ENCODE measurements around the gene KIF26B. TPM values are rescaled to one million over a fixed set of nuclear protein-coding genes. Genes with fewer than 3 reads are reported as not detected.

The KIF26B gene
- total and polyA plus RNA-seq, 4 donors: 10.9 to 37.1 (median 19.2) TPM

GRCh38 chr1:245116131-245116530 lies 38.7 kb upstream of the KIF26B start:
- Histone ChIP-seq H3K36me3 (ENCODE audit: control insufficient read depth, insufficient read depth, low read length) (no peaks in the 10 kb centered on the region), H3K27ac (ENCODE audit: low read depth, low read length) (no peak overlapping the region), H3K27me3 (ENCODE audit: control insufficient read depth, insufficient read depth, low read length) (no peaks in the 10 kb centered on the region), H3K9me3 (ENCODE audit: control insufficient read depth, insufficient read depth, low read length) (no peaks in the 10 kb centered on the region), H3K4me1 (ENCODE audit: control insufficient read depth, insufficient read depth, low read length) (no peaks in the 10 kb centered on the region), H3K4me3 (ENCODE audit: low read depth, low read length) (no peak overlapping the region)
- WGBS (ENCODE audit: insufficient coverage): 100% methylated on average over 1 of the region's 4 CpGs
- no peak for DNase-seq (ENCODE audit: low read depth in 4 of 6, low spot score in 6 of 6)

- 83% methylated on average over 1 of the region's 3 CpGs for WGBS (ENCODE audit: insufficient coverage)
- Histone ChIP-seq H3K4me1 (ENCODE audit: control insufficient read depth, insufficient read depth, low read length) (no peaks in the 10 kb centered on the region), H3K9me3 (ENCODE audit: control insufficient read depth, insufficient read depth, low read length) (no peaks in the 10 kb centered on the region), H3K27me3 (ENCODE audit: control insufficient read depth, insufficient read depth, low read length) (no peaks in the 10 kb centered on the region), H3K4me3 (ENCODE audit: low read depth, low read length) (no peak overlapping the region), H3K36me3 (ENCODE audit: control insufficient read depth, insufficient read depth, low read length) (no peaks in the 10 kb centered on the region), H3K27ac (ENCODE audit: low read depth, low read length) (no peak overlapping the region)
- no peak for DNase-seq (ENCODE audit: low read depth in 4 of 6, low spot score in 6 of 6)
Measured at GRCh38 chr1:245116751-245117150, 38.0 kb upstream of the KIF26B start.

- DNase-seq (ENCODE audit: low read depth in 4 of 6, low spot score in 6 of 6): no peak
- H3K4me3 ChIP-seq (ENCODE audit: low read depth, low read length): no peak overlapping the region
- H3K27me3 ChIP-seq (ENCODE audit: control insufficient read depth, insufficient read depth, low read length): no peaks in the 10 kb centered on the region
- 93% methylated on average over 4 of the region's 7 CpGs for WGBS (ENCODE audit: insufficient coverage)
- no peak overlapping the region for H3K27ac ChIP-seq (ENCODE audit: low read depth, low read length)
- peaks cover 6% of the 10 kb centered on the region for H3K36me3 ChIP-seq (ENCODE audit: control insufficient read depth, insufficient read depth, low read length)
- no peaks in the 10 kb centered on the region for H3K9me3 ChIP-seq (ENCODE audit: control insufficient read depth, insufficient read depth, low read length)
- no peaks in the 10 kb centered on the region for H3K4me1 ChIP-seq (ENCODE audit: control insufficient read depth, insufficient read depth, low read length)
Measured at GRCh38 chr1:245118066-245118465, 36.7 kb upstream of the KIF26B start.

GRCh38 chr1:245118806-245119205 lies 36.0 kb upstream of the KIF26B start:
- Histone ChIP-seq H3K4me1 (ENCODE audit: control insufficient read depth, insufficient read depth, low read length) (no peaks in the 10 kb centered on the region), H3K27ac (ENCODE audit: low read depth, low read length) (no peak overlapping the region), H3K27me3 (ENCODE audit: control insufficient read depth, insufficient read depth, low read length) (no peaks in the 10 kb centered on the region), H3K36me3 (ENCODE audit: control insufficient read depth, insufficient read depth, low read length) (peaks cover 6% of the 10 kb centered on the region), H3K4me3 (ENCODE audit: low read depth, low read length) (no peak overlapping the region), H3K9me3 (ENCODE audit: control insufficient read depth, insufficient read depth, low read length) (no peaks in the 10 kb centered on the region)
- no peak for DNase-seq (ENCODE audit: low read depth in 4 of 6, low spot score in 6 of 6)
- no CpG with 5 or more reads among the region's 2 CpGs for WGBS (ENCODE audit: insufficient coverage)

GRCh38 chr1:245121523-245121922 lies 33.3 kb upstream of the KIF26B start:
- H3K4me3 ChIP-seq (ENCODE audit: low read depth, low read length): no peak overlapping the region
- 78% methylated on average over 7 of the region's 7 CpGs for WGBS (ENCODE audit: insufficient coverage)
- no peak overlapping the region for H3K27ac ChIP-seq (ENCODE audit: low read depth, low read length)
- H3K36me3 ChIP-seq (ENCODE audit: control insufficient read depth, insufficient read depth, low read length): peaks cover 6% of the 10 kb centered on the region
- H3K4me1 ChIP-seq (ENCODE audit: control insufficient read depth, insufficient read depth, low read length): no peaks in the 10 kb centered on the region
- DNase-seq (ENCODE audit: low read depth in 4 of 6, low spot score in 6 of 6): no peak
- no peaks in the 10 kb centered on the region for H3K9me3 ChIP-seq (ENCODE audit: control insufficient read depth, insufficient read depth, low read length)
- no peaks in the 10 kb centered on the region for H3K27me3 ChIP-seq (ENCODE audit: control insufficient read depth, insufficient read depth, low read length)

GRCh38 chr1:245124241-245124640 lies 30.5 kb upstream of the KIF26B start:
- Histone ChIP-seq H3K4me3 (ENCODE audit: low read depth, low read length) (no peak overlapping the region), H3K9me3 (ENCODE audit: control insufficient read depth, insufficient read depth, low read length) (no peaks in the 10 kb centered on the region), H3K27me3 (ENCODE audit: control insufficient read depth, insufficient read depth, low read length) (no peaks in the 10 kb centered on the region), H3K36me3 (ENCODE audit: control insufficient read depth, insufficient read depth, low read length) (peaks cover 6% of the 10 kb centered on the region), H3K27ac (ENCODE audit: low read depth, low read length) (no peak overlapping the region), H3K4me1 (ENCODE audit: control insufficient read depth, insufficient read depth, low read length) (peaks cover 11% of the 10 kb centered on the region)
- WGBS (ENCODE audit: insufficient coverage): 97% methylated on average over 3 of the region's 6 CpGs
- no peak for DNase-seq (ENCODE audit: low read depth in 4 of 6, low spot score in 6 of 6)

GRCh38 chr1:245124644-245125043 lies 30.1 kb upstream of the KIF26B start:
- H3K36me3 ChIP-seq (ENCODE audit: control insufficient read depth, insufficient read depth, low read length): peaks cover 6% of the 10 kb centered on the region

GRCh38 chr1:245126530-245126929 lies 28.3 kb upstream of the KIF26B start:
- Histone ChIP-seq H3K4me1 (ENCODE audit: control insufficient read depth, insufficient read depth, low read length) (peaks cover 20% of the 10 kb centered on the region), H3K27me3 (ENCODE audit: control insufficient read depth, insufficient read depth, low read length) (no peaks in the 10 kb centered on the region), H3K9me3 (ENCODE audit: control insufficient read depth, insufficient read depth, low read length) (no peaks in the 10 kb centered on the region), H3K36me3 (ENCODE audit: control insufficient read depth, insufficient read depth, low read length) (peaks cover 6% of the 10 kb centered on the region), H3K27ac (ENCODE audit: low read depth, low read length) (no peak overlapping the region), H3K4me3 (ENCODE audit: low read depth, low read length) (no peak overlapping the region)
- 80% methylated on average over 2 of the region's 5 CpGs for WGBS (ENCODE audit: insufficient coverage)
- DNase-seq (ENCODE audit: low read depth in 4 of 6, low spot score in 6 of 6): no peak

More at GRCh38 chr1:245124644-245125043, 30.1 kb upstream of the KIF26B start:
- 84% methylated on average over 11 of the region's 11 CpGs for WGBS (ENCODE audit: insufficient coverage)
- no peaks in the 10 kb centered on the region for H3K9me3 ChIP-seq (ENCODE audit: control insufficient read depth, insufficient read depth, low read length)
- no peak for DNase-seq (ENCODE audit: low read depth in 4 of 6, low spot score in 6 of 6)
- H3K4me3 ChIP-seq (ENCODE audit: low read depth, low read length): no peak overlapping the region
- H3K27ac ChIP-seq (ENCODE audit: low read depth, low read length): no peak overlapping the region
- H3K27me3 ChIP-seq (ENCODE audit: control insufficient read depth, insufficient read depth, low read length): no peaks in the 10 kb centered on the region
- peaks cover 15% of the 10 kb centered on the region for H3K4me1 ChIP-seq (ENCODE audit: control insufficient read depth, insufficient read depth, low read length)

GRCh38 chr1:245128381-245129101 lies 26.2 kb upstream of the KIF26B start:
- H3K27ac ChIP-seq (ENCODE audit: low read depth, low read length): no peak overlapping the region
- no peaks in the 10 kb centered on the region for H3K27me3 ChIP-seq (ENCODE audit: control insufficient read depth, insufficient read depth, low read length)
- peaks cover 20% of the 10 kb centered on the region for H3K4me1 ChIP-seq (ENCODE audit: control insufficient read depth, insufficient read depth, low read length)
- H3K36me3 ChIP-seq (ENCODE audit: control insufficient read depth, insufficient read depth, low read length): no peaks in the 10 kb centered on the region
- no peak overlapping the region for H3K4me3 ChIP-seq (ENCODE audit: low read depth, low read length)
- H3K9me3 ChIP-seq (ENCODE audit: control insufficient read depth, insufficient read depth, low read length): no peaks in the 10 kb centered on the region
- WGBS (ENCODE audit: insufficient coverage): 82% methylated on average over 15 of the region's 20 CpGs
- DNase-seq (ENCODE audit: low read depth in 4 of 6, low spot score in 6 of 6): peak in 1 of 6 donors; percentile 64

Measured in spinal cord (tissue), 10 donors.